ENCODE results near the gene FCHO2.

The FCHO2 gene

DNA sequence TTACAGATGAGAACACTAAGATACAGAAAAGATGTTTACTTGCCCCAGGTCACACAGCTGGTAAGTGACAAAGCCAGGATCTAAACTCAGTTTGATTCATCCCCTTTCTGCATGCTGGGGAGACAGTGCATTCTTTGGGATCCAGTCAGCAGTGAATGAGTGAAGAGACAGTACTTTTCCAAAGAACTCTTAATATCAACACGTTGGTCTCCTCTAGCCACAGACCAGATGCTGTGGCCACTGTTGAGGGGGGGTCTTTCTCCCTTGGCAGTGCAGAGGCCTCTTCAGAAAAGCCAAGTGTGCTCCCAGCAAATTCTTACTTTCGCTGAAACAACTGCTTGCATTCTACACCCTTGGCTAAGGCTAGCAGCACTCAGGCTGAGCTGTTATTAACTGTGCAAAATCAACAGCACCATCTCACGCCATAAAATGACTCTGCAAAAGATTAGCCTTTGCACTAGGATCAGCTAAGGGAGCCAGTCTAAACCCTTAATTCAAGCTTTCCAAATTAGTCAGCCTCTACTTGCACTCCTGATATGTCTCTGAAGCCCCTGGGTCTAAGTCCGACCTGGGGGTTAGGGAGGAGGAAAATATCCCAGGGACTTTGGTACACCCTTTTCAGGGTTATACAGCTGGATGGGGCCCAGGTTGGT lies 159.7 kb downstream of the FCHO2 start:
- DNase-seq: no peak

DNA sequence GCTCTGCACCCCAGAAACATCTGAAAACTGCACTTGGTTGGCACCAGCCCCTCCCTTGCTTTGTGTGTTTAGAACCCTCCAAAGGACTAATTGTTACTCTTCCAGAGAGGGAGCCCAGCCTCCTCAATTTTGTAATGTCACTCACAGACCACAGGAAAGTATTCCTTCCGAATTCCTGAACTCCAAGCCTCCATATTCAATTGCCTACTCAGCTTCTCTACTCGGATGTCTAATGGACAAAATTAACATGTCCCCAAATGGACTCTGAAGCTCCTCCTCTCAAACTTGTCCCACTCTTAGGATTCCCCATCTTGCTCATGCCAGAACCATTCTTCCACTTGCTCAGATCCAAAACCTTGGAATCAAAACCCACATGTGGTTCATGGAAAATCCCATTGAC lies 160.7 kb downstream of the FCHO2 start:
- no peak for DNase-seq

- DNase-seq: no peak
Observed at GRCh38 chr5:73117088-73117740, 161.4 kb downstream of the FCHO2 start.

DNA sequence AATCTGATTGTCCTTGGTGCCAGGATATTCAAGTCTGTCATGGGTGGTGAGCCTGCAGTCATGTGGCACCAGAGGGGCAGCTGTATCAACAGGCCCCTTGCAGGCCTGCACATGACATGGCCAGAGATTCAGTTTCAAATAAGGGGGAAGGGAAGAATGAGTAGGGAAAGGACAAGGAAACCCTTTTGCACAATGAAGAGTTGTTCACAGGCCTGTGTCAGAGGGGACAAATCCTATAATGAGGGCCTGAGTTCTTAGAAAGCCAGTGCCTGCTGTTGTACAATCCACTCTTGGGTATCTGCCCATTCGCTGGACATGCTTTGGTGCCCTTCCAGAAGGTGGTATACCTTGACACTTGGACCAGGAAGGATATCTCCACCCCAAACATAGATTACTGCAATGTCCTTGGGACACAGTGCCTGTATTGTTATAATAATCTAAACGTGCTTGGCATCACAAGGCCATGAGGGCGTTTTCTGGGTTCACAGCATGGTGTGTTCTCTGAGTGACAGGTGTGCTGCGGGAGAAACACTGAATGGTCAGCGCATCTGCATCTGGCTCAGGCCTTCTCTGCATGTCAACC lies 162.6 kb downstream of the FCHO2 start:
- peak; percentile 61 for DNase-seq

DNA sequence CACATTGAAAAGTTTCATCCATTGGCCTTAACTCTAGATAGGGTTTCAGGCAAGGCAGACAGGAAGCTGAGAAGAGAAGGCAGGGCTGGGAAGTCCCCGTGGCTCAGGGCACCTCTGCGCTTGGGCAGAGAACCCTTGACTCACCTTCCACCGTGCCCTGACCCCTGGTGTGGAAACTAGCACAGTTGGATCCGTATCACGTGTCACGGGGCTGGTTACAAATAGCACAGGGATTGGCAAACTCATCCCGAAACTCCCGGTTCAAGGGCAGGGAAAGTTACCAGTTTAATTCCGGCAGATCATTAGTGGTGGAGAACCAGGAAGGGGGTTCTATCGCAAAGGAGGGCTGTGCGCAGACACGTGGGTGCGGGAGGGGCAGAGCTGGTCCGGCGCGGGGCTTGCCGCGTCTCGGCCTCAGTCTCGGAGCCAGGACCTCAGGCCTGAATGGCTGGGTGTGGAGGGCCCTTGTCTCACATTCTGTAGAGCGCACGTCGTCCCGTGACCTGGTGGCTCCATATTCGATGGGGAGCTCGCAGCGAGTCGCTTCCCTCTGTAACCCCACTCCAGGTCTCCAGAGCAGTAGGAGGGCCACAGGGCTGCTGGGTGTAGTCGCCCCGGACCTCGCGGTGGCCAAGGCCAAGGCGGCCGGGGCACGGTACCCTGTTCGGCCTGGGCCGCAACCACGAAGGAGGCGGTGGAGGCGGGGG lies 163.8 kb downstream of the FCHO2 start:
- DNase-seq: no peak

GRCh38 chr5:73120222-73121118 lies 164.6 kb downstream of the FCHO2 start, which contains the start of gene TMEM171:
TSS of gene TMEM171 (plus strand) at chr5:73120575. CDS start at chr5:73123374, 2,799 bp downstream.
- peak; percentile 13 for DNase-seq

DNA sequence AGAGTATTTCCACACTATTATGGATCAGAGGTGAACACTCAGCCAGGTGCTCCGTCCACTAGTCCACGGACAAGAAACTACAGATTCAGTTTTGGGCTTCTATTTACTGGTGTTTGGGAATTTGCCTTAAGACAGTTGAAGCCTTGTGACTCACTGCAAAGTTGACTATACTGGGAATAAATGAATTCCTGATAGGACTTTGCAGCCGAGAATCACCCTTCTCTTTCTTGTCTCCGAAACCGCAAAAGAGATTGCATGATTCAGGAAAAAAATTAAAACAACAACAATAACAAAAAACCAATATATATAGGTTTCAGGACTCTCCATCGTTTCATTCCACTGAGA lies 165.2 kb downstream of the FCHO2 start:
- no peak for DNase-seq

- DNase-seq: no peak
Observed at GRCh38 chr5:73122875-73123810, 167.3 kb downstream of the FCHO2 start.

DNA sequence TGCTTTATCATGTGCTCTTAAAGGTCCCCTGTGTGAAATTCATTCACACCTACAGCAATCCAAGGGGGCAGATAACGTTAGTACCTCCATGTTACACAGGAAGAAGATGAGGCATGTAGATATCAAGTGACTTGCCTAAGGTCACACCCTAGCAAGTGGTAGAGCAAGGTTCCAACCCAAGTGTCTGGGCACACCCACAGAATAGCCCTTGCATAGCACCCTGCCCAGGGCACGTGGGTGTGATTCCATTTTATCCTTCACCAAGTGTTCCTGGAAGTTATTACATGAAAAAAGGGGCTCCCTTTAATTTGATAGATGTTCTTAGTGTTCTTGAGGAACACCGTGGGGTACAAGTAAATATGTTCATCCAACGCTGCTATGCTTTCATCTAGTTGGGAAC lies 169.4 kb downstream of the FCHO2 start:
- DNase-seq: no peak

GRCh38 chr5:73126381-73126780 lies 170.5 kb downstream of the FCHO2 start:
- DNase-seq: no peak

- DNase-seq: no peak
Observed at GRCh38 chr5:73126957-73127356, 171.1 kb downstream of the FCHO2 start.

DNA sequence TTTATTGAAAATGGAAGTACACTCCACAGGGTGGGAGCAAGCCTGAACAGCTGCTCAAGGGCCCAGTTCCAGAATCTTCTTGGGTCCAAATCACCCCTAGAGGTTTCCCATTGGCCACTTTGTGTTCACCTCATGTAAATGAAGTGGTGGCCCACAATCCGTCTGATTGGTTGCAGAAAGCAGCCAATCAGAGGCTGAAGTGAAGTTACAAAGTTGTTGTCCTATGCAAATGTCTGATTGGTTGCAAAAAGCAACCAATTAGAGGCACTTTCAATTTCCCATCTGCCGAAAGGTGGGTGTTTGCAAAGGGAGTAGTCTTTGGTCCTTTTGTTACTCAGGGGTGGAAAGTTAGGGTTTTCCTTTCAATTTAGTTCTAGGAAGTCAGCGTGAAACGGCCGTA lies 173.3 kb downstream of the FCHO2 start:
- no peak for DNase-seq

- DNase-seq: no peak
Observed at GRCh38 chr5:73130811-73131210, 175.0 kb downstream of the FCHO2 start.

- no peak for DNase-seq
Observed at GRCh38 chr5:73131711-73132425, 176.0 kb downstream of the FCHO2 start.

- DNase-seq: no peak
Observed at GRCh38 chr5:73132759-73133158, 176.9 kb downstream of the FCHO2 start.

- DNase-seq: no peak
Observed at GRCh38 chr5:73135021-73135420, 179.2 kb downstream of the FCHO2 start.

DNA sequence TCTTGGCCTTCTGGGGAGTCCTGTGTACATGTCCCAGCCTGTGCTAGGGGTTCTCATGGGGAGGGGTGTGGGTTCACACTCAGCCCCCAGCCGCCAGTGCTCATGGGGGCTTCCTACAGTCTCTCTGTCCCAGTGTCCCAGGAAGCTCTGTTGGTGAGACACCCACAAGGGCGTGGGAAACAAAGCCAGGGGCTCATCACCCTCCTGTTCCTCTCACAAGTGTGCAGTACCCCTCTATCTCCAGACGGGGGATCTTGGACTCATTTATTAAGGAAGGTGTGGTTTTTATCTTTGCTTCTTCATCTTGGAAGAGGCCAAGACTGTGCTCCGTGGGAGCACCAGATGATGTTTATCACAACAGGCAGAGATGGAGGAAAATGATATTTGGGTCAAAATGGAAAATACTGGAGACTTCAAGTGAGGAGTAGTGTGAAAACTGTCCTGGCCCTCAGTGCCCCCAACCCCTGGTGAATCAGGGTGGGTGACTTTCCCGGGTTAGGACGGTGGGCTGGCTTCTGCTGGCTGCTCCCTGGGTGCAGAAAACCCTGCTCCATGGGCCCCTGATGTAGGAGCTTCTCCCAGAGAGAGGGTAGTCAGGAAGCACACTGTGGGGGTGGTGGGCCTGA lies 179.7 kb downstream of the FCHO2 start:
- no peak for DNase-seq

DNA sequence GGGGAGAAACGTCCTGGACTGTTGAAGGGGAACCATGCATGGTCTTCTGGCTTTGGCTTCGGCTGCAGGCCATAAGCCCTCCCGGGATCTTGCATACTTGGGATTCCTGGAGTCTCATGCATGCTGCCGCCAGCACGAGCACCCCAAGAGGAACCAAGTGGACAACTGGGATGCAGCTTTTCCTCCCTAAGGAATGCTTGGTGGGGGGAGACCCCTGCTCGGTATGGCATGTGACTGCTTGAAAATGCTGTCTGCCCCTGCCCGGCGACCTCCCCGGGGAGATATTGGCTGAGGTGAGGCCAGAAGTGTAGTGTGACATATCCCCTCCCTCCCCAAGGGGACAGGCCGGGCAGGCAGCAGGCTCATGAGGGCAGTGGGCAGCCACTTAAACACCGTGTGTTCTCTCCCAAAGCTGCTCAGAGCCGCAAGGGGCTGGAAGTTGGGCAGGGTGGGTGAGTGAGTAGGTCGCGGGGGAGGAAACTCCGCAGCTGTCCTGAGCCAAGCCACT lies 180.3 kb downstream of the FCHO2 start:
- no peak for DNase-seq

GRCh38 chr5:73137563-73138530 lies 182.0 kb downstream of the FCHO2 start:
- DNase-seq: no peak
